Keratinocyte (primary cell): ENCODE data around the gene PCNX1. TPM values are rescaled to one million over a fixed set of nuclear protein-coding genes. Genes with fewer than 3 reads are reported as not detected.

ENCODE experiments used
- DNase-seq: peaks from one replicate; pipeline ENCODE4 v3.0.0-alpha.2; 2011; ENCODE audit warnings: low read depth, missing footprints, low spot score
- FAIRE-seq: peaks from 2 replicates; lab custom pipeline; 2011; peaks lifted over from hg19 to GRCh38; lab: Jason Lieb, UNC
- H2AFZ ChIP-seq: 2 replicates; pipeline ENCODE4 v1.6.0; 2012; ENCODE audit warnings: low read length, control low read depth, inconsistent platforms; ENCODE audit not compliant: control insufficient read depth
- H3K27ac ChIP-seq: 2 replicates; pipeline ENCODE4 v1.5.1; 2011; ENCODE audit warnings: low read length; ENCODE audit not compliant: control insufficient read depth, insufficient read depth
- H3K27me3 ChIP-seq: 3 replicates; pipeline ENCODE4 v1.6.0; 2011; ENCODE audit warnings: low read length; ENCODE audit not compliant: control insufficient read depth, insufficient read depth; ENCODE audit errors: extremely low read depth
- H3K36me3 ChIP-seq, 2 experiments: 2 replicates in 1 of 2; 3 replicates in 1 of 2; pipeline ENCODE4 v1.5.1; 2011; ENCODE audit warnings: low read length in 2 of 2, mild to moderate bottlenecking in 1 of 2; ENCODE audit not compliant: control insufficient read depth in 2 of 2, insufficient read depth in 2 of 2; ENCODE audit errors: extremely low read depth in 1 of 2
- H3K4me1 ChIP-seq: 3 replicates; pipeline ENCODE4 v1.5.1; 2011; ENCODE audit warnings: low read length; ENCODE audit not compliant: control insufficient read depth, insufficient read depth; ENCODE audit errors: extremely low read depth
- H3K4me2 ChIP-seq: 3 replicates; pipeline ENCODE4 v1.6.0; 2011; ENCODE audit warnings: low read depth, low read length; ENCODE audit not compliant: control insufficient read depth, insufficient read depth; ENCODE audit errors: extremely low read depth
- H3K4me3 ChIP-seq, 3 experiments: fragments of 200-600 bp in 1 of 3; sonication (generic) in 1 of 3; 2 replicates in 2 of 3; 3 replicates in 1 of 3; pipeline ENCODE4 v1.5.1; 2011 to 2016; ENCODE audit warnings: low read length in 3 of 3, mild to moderate bottlenecking in 3 of 3, control low read depth in 2 of 3, inconsistent platforms in 1 of 3, low read depth in 1 of 3, mixed read lengths in 1 of 3, mixed run types in 1 of 3, moderate library complexity in 1 of 3; ENCODE audit not compliant: control insufficient read depth in 2 of 3, insufficient read depth in 2 of 3; ENCODE audit errors: extremely low read depth in 1 of 3
- H3K79me2 ChIP-seq: 2 replicates; pipeline ENCODE4 v1.6.0; 2012; ENCODE audit warnings: low read length; ENCODE audit not compliant: control insufficient read depth, insufficient read depth
- H3K9ac ChIP-seq: 3 replicates; pipeline ENCODE4 v1.6.0; 2011; ENCODE audit warnings: low read length; ENCODE audit not compliant: control insufficient read depth, insufficient read depth; ENCODE audit errors: extremely low read depth
- H3K9me1 ChIP-seq: 3 replicates; pipeline ENCODE4 v1.6.0; 2011; ENCODE audit warnings: low read length; ENCODE audit not compliant: control insufficient read depth, insufficient read depth; ENCODE audit errors: extremely low read depth
- H3K9me3 ChIP-seq: 2 replicates; pipeline ENCODE4 v1.5.1; 2012; ENCODE audit warnings: low read depth, low read length; ENCODE audit not compliant: control insufficient read depth
- H4K20me1 ChIP-seq: 3 replicates; pipeline ENCODE4 v1.6.0; 2011; ENCODE audit warnings: low read length; ENCODE audit not compliant: control insufficient read depth, insufficient read depth; ENCODE audit errors: extremely low read depth
- EZH2 ChIP-seq: IDR thresholded peaks from one replicate; pipeline ENCODE4 v1.6.1; 2012; ENCODE audit warnings: inconsistent platforms, mild to moderate bottlenecking, low read length, moderate library complexity
- dilution Hi-C: fragments of 300-500 bp; cut with MboI; formaldehyde crosslinking; loops from one replicate; pipeline ENCODE4 v1.7.0; 2020; ENCODE audit warnings: low sequenced_read_pairs; ENCODE audit not compliant: extremely low pct_ligation_motif_present
- polyA plus RNA-seq, 5 experiments: library from polyadenylated mRNA; depleted of rRNA in 3 of 5; stranded (reverse) in 3 of 5; stranded (forward) in 1 of 5; unstranded in 1 of 5; fragments of >200 nt; gene quantifications; 1 replicate in 1 of 5; 2 replicates in 3 of 5; 3 replicates in 1 of 5; pipeline versions ENCODE4 v1.2.1 to v1.2.3, GENCODE V29; 2011 to 2012; ENCODE audit warnings: missing spikeins in 2 of 5, low read depth in 1 of 5, low replicate concordance in 1 of 5
- TF ChIP-seq, protein P1 (sequence below), 3 experiments: IDR thresholded peaks in 1 of 3; conservative IDR thresholded peaks in 1 of 3; optimal IDR thresholded peaks in 1 of 3; 2 replicates in 2 of 3; 3 replicates in 1 of 3; pipeline versions ENCODE3 to v1.5.1; 2011; ENCODE audit warnings: low read length in 3 of 3, mild to moderate bottlenecking in 3 of 3, moderate library complexity in 2 of 3, control low read depth in 1 of 3, inconsistent platforms in 1 of 3; ENCODE audit not compliant: insufficient read depth in 2 of 3; ENCODE audit errors: extremely low read depth in 1 of 3

The PCNX1 gene
- polyA plus RNA-seq, 1 donor (not counting 4 experiments of a cell fraction or from before 2014, with no cell fraction given) = 39.8 TPM

DNA sequence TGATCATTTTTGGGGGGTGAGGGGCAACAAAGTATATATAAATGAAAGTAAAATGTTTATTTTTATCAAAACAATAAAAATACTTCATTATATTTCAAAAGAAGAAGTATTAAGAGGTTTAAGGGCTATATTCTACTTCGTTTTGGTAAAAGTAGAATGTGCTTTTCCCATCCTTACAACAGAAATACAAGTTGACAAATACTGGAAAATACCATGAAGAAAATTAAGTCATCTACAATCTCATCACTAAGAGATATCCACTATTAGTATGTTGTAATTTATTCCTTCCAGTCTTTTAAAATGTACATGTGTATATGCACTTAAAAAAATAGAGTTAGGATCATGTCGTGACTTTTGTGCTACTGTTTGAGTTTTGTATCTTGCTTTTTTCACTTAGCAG, 92.8 kb downstream of the PCNX1 start:
- Histone ChIP-seq H3K4me2 (no peak overlapping the region), H3K27ac (no peak overlapping the region), H3K4me1 (peaks cover 23% of the 10 kb centered on the region), H3K9me3 (no peaks in the 10 kb centered on the region), H3K79me2 (peaks cover 5% of the 10 kb centered on the region), H4K20me1 (no peaks in the 10 kb centered on the region), H3K36me3 (peaks cover 4 to 5% of the 10 kb centered on the region in 2 experiments), H2AFZ (no peak overlapping the region), H3K27me3 (no peaks in the 10 kb centered on the region), H3K9ac (no peak overlapping the region), H3K4me3 (no peak overlapping the region), H3K9me1 (no peaks in the 10 kb centered on the region)
- no peak for FAIRE-seq
- TF ChIP-seq, protein P1, sequence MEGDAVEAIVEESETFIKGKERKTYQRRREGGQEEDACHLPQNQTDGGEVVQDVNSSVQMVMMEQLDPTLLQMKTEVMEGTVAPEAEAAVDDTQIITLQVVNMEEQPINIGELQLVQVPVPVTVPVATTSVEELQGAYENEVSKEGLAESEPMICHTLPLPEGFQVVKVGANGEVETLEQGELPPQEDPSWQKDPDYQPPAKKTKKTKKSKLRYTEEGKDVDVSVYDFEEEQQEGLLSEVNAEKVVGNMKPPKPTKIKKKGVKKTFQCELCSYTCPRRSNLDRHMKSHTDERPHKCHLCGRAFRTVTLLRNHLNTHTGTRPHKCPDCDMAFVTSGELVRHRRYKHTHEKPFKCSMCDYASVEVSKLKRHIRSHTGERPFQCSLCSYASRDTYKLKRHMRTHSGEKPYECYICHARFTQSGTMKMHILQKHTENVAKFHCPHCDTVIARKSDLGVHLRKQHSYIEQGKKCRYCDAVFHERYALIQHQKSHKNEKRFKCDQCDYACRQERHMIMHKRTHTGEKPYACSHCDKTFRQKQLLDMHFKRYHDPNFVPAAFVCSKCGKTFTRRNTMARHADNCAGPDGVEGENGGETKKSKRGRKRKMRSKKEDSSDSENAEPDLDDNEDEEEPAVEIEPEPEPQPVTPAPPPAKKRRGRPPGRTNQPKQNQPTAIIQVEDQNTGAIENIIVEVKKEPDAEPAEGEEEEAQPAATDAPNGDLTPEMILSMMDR (optimal IDR thresholded peaks at IDR 0.05 in 1 of 3, IDR thresholded peaks at IDR 0.05 in 1 of 3, conservative IDR thresholded peaks at IDR 0.05 in 1 of 3; ENCODE audit: extremely low read depth in 1 of 3, insufficient read depth in 2 of 3, low read length in 3 of 3) = no peak
- no peak for TF ChIP-seq EZH2
- dilution Hi-C loops = no loop called here
- no peak for DNase-seq

DNA sequence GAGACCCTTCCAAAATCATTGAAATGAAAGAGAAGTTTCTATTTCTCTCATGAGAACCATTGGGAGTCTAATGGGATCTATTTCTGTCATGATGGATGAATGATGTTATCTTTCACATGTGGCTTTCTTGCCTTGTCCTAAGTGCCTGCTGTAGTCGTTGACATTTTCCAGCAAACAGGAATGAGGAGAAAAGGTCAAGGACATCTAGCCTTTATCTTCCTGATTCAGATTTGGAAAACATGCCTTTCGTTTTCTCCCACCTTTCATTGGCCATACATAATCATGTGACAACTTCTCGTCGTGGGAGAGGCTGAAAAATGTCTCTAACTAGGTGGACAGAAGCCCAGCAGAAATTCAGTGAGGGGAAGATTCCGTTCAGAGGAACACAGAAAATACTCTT, 94.5 kb downstream of the PCNX1 start:
- no peaks in the 10 kb centered on the region for H4K20me1 ChIP-seq
- FAIRE-seq = no peak
- dilution Hi-C loops = no loop called here

More for the DNA sequence above, 94.5 kb downstream of the PCNX1 start:
- TF ChIP-seq EZH2 = no peak
- TF ChIP-seq, protein P1 (optimal IDR thresholded peaks at IDR 0.05 in 1 of 3, IDR thresholded peaks at IDR 0.05 in 1 of 3, conservative IDR thresholded peaks at IDR 0.05 in 1 of 3; ENCODE audit: extremely low read depth in 1 of 3, insufficient read depth in 2 of 3, low read length in 3 of 3) = no peak
- Histone ChIP-seq H3K4me1 (peaks cover 40% of the 10 kb centered on the region), H2AFZ (no peak overlapping the region), H3K79me2 (peaks cover 5% of the 10 kb centered on the region), H3K4me3 (no peak overlapping the region), H3K9ac (no peak overlapping the region), H3K4me2 (no peak overlapping the region), H3K27ac (no peak overlapping the region), H3K9me1 (no peaks in the 10 kb centered on the region), H3K27me3 (no peaks in the 10 kb centered on the region), H3K36me3 (peaks cover 0 to 2% of the 10 kb centered on the region in 2 experiments), H3K9me3 (no peaks in the 10 kb centered on the region)
- no peak for DNase-seq
